GM12878 (cell line): ENCODE measurements around the gene METRN. TPM values are rescaled to one million over a fixed set of nuclear protein-coding genes. Genes with fewer than 3 reads are reported as not detected.

Experiments
- GATAD2B ChIP-seq: fragments of 450-650 bp; conservative IDR thresholded peaks from 2 replicates; pipeline ENCODE4 v1.6.1; 2017; ENCODE audit warnings: low read depth, mild to moderate bottlenecking, moderate library complexity
- KAT2A ChIP-seq: conservative IDR thresholded peaks from 2 replicates; pipeline ENCODE4 v1.6.1; 2011; ENCODE audit warnings: low read depth, low read length; ENCODE audit not compliant: control insufficient read depth
- ZBTB33 ChIP-seq: fragments of 450-650 bp; IDR thresholded peaks from 2 replicates; pipeline ENCODE4 v1.6.1; 2017; ENCODE audit warnings: mild to moderate bottlenecking
- ZBTB40 ChIP-seq: fragments of 450-650 bp; IDR thresholded peaks from 2 replicates; pipeline ENCODE4 v1.6.1; 2016; ENCODE audit warnings: mild to moderate bottlenecking, moderate library complexity, borderline replicate concordance
- ZNF274 ChIP-seq: IDR thresholded peaks from one replicate; pipeline ENCODE4 v1.8.0; 2011; ENCODE audit not compliant: insufficient read length, insufficient read depth
- polyA plus RNA-seq, 11 experiments: library from polyadenylated mRNA; depleted of rRNA in 4 of 11; unstranded in 6 of 11; stranded (reverse) in 5 of 11; fragments of >200 nt; fragmentation: Nextera tagmentation in 4 of 11; fragmentation: Illumina TruSeq in 1 of 11; extraction: Ambion mirVana in 4 of 11; extraction: Trizol in 1 of 11; gene quantifications; 1 replicate in 1 of 11; 2 replicates in 10 of 11; pipeline versions ENCODE4 v1.2.1 to v1.2.3, GENCODE V29; 2011 to 2016; ENCODE audit warnings: inconsistent platforms in 2 of 11, missing spikeins in 2 of 11, low read depth in 1 of 11
- total RNA-seq, 4 experiments: library from RNA; depleted of rRNA in 3 of 4; stranded (reverse); fragments of >200 nt in 3 of 4; fragmentation: Illumina TruSeq in 1 of 4; extraction: Trizol in 1 of 4; gene quantifications; 2 replicates each; pipeline versions ENCODE4 v1.2.1 to v1.2.3, GENCODE V29; 2013 to 2021

Gene METRN
- total and polyA plus RNA-seq, 10 of the 15 experiments (the other 5 are each of a cell fraction or from before 2014, with no cell fraction given): 0.11 to 12.8 (median 1.1) TPM; not detected in 1

DNA sequence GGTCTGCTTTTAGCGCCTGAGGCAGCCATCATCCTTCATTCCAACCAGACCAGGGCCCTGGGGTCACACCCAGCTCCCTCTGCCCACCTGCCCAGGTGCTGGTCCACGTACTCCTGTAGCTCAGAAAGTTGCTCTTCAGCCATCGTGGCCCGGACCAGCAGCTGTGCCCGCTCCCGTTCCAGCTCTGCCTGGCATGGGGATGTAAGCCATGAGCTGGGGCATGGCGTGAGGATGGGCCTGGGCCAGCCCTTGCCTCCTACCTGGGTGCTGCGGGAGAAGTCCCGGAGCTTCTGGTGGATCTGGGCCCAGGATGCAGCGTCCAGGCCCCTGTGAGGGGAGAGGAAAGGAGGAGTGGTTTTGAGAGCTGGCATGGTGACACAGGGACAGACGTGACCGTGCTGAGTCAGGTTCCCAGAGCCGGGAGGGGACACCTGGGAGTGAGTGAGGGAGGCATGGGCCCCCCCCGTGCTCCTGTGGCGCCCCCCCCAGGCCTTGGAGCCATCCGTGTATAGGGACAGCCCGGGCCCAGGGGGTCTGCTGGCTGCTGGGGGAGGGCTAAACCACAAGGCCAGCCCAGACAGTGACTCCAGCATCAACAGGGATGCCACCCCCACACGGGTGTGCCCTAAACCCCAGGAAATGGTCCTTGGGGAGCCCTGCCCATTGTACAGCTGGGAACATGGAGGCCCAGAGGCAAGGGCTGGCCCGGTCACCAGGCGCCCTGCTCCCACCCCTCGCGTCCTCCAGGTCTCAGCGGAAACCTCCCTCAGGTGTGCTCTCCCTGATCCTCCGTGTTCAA lies 8.1 kb downstream of the METRN start (continued):
- no peak for TF ChIP-seq ZBTB33
- no peak for TF ChIP-seq ZBTB40
- TF ChIP-seq GATAD2B: no peak
- no peak for TF ChIP-seq ZNF274
- no peak for TF ChIP-seq KAT2A
